SIG-M5 (cell line): ENCODE measurements around the gene ORAI2.
"Not testable (repeated sequence)": the region's sequence is repeated elsewhere in the genome, so short reads cannot be mapped to it uniquely, and the experiment has no call there.

Experiments used
- DNase-seq: peaks from one replicate; lab custom pipeline; 2025; lab: John Stamatoyannopoulos, UW

The ORAI2 gene

GRCh38 chr7:102498321-102498720 is 64.9 kb downstream of the ORAI2 start:
- DNase-seq: not testable (repeated sequence)

- DNase-seq: not testable (repeated sequence)
These were observed 69.8 kb downstream of the ORAI2 start for GRCh38 chr7:102503141-102503540.

GRCh38 chr7:102505298-102506185 is 72.2 kb downstream of the ORAI2 start:
- DNase-seq: not testable (repeated sequence)
